H9 (cell line): ENCODE data around the gene BICD1. TPM values are rescaled to one million over a fixed set of nuclear protein-coding genes. Genes with fewer than 3 reads are reported as not detected.

ENCODE experiments used
- DNase-seq: peaks from one replicate; pipeline ENCODE4 v3.0.0-alpha.2; 2017
- H2AFZ ChIP-seq: one replicate; pipeline ENCODE4 v1.6.1; 2013; ENCODE audit warnings: mild to moderate bottlenecking, low read length, control low read depth, moderate library complexity
- H2AK5ac ChIP-seq: 2 replicates; pipeline ENCODE4 v1.6.1; 2013; ENCODE audit warnings: low read length, control low read depth, mixed read lengths; ENCODE audit not compliant: insufficient read length
- H2BK120ac ChIP-seq: one replicate; pipeline ENCODE4 v1.6.1; 2013; ENCODE audit warnings: low read depth, mild to moderate bottlenecking, low read length, control low read depth, inconsistent platforms; ENCODE audit not compliant: poor library complexity, severe bottlenecking
- H2BK12ac ChIP-seq: 2 replicates; pipeline ENCODE4 v1.6.1; 2013; ENCODE audit warnings: low read length, control low read depth, mixed read lengths, low read depth; ENCODE audit not compliant: insufficient read length
- H2BK15ac ChIP-seq: 2 replicates; pipeline ENCODE4 v1.6.1; 2013; ENCODE audit warnings: low read depth, low read length, control low read depth
- H2BK20ac ChIP-seq: one replicate; pipeline ENCODE4 v1.6.1; 2013; ENCODE audit warnings: low read depth, mild to moderate bottlenecking, low read length, control low read depth, inconsistent platforms; ENCODE audit not compliant: poor library complexity, severe bottlenecking
- H2BK5ac ChIP-seq: 2 replicates; pipeline ENCODE4 v1.6.1; 2013; ENCODE audit warnings: low read length, control low read depth, mixed read lengths; ENCODE audit not compliant: insufficient read length
- H3K14ac ChIP-seq: 2 replicates; pipeline ENCODE4 v1.6.1; 2013; ENCODE audit warnings: low read length, control low read depth; ENCODE audit not compliant: insufficient read depth
- H3K18ac ChIP-seq: 2 replicates; pipeline ENCODE4 v1.6.1; 2013; ENCODE audit warnings: low read depth, mild to moderate bottlenecking, mixed read lengths, low read length, control low read depth; ENCODE audit not compliant: insufficient read length
- H3K23ac ChIP-seq: 2 replicates; pipeline ENCODE4 v1.6.1; 2013; ENCODE audit warnings: low read length, control low read depth, mixed read lengths, low read depth; ENCODE audit not compliant: insufficient read length
- H3K23me2 ChIP-seq: 2 replicates; pipeline ENCODE4 v1.6.1; 2013; ENCODE audit warnings: low read depth, mild to moderate bottlenecking, mixed read lengths, low read length, control low read depth; ENCODE audit not compliant: insufficient read length, poor library complexity, severe bottlenecking
- H3K27ac ChIP-seq: 2 replicates; pipeline ENCODE4 v1.5.1; 2013; ENCODE audit warnings: low read length, control low read depth, mixed read lengths, low read depth; ENCODE audit not compliant: insufficient read length
- H3K27me3 ChIP-seq: 2 replicates; pipeline ENCODE4 v1.6.1; 2013; ENCODE audit warnings: low read length, control low read depth, inconsistent platforms; ENCODE audit not compliant: insufficient read depth
- H3K4ac ChIP-seq: 2 replicates; pipeline ENCODE4 v1.6.1; 2013; ENCODE audit warnings: low read depth, mild to moderate bottlenecking, control low read depth, inconsistent platforms, low read length, moderate library complexity
- H3K4me1 ChIP-seq: 2 replicates; pipeline ENCODE4 v1.6.1; 2013; ENCODE audit warnings: low read length, control low read depth, inconsistent platforms; ENCODE audit not compliant: insufficient read depth
- H3K4me2 ChIP-seq: 2 replicates; pipeline ENCODE4 v1.6.1; 2013; ENCODE audit warnings: low read length, control low read depth, mixed read lengths; ENCODE audit not compliant: insufficient read length, insufficient read depth
- H3K56ac ChIP-seq: 2 replicates; pipeline ENCODE4 v1.6.1; 2013; ENCODE audit warnings: low read depth, mild to moderate bottlenecking, mixed read lengths, low read length, control low read depth; ENCODE audit not compliant: insufficient read length
- H3K79me1 ChIP-seq: 2 replicates; pipeline ENCODE4 v1.6.1; 2013; ENCODE audit warnings: low read depth, mild to moderate bottlenecking, moderate library complexity, low read length, control low read depth, inconsistent platforms; ENCODE audit not compliant: insufficient read depth, poor library complexity, severe bottlenecking
- H3K79me2 ChIP-seq: 2 replicates; pipeline ENCODE4 v1.6.1; 2013; ENCODE audit warnings: low read length, control low read depth, inconsistent platforms; ENCODE audit not compliant: insufficient read depth
- H3K9ac ChIP-seq: 2 replicates; pipeline ENCODE4 v1.6.1; 2013; ENCODE audit warnings: low read length, control low read depth, mixed read lengths; ENCODE audit not compliant: insufficient read length; ENCODE audit errors: extremely low read depth
- H3K9me3 ChIP-seq: one replicate; pipeline ENCODE4 v1.6.1; 2013; ENCODE audit warnings: low read depth, low read length, inconsistent platforms; ENCODE audit not compliant: control insufficient read depth
- H3T11ph ChIP-seq: one replicate; pipeline ENCODE4 v1.6.1; 2013; ENCODE audit warnings: mild to moderate bottlenecking, low read length, control low read depth, inconsistent platforms
- H4K20me1 ChIP-seq: one replicate; pipeline ENCODE4 v1.6.1; 2013; ENCODE audit not compliant: control insufficient read depth, insufficient read length, insufficient read depth
- H4K5ac ChIP-seq: 2 replicates; pipeline ENCODE4 v1.6.1; 2013; ENCODE audit warnings: low read depth, mild to moderate bottlenecking, mixed read lengths, low read length, control low read depth; ENCODE audit not compliant: insufficient read length
- H4K8ac ChIP-seq: replicated peaks from 2 replicates; pipeline ENCODE4 v1.6.1; 2013; ENCODE audit warnings: low read length, control low read depth, mixed read lengths, low read depth; ENCODE audit not compliant: insufficient read length
- H4K91ac ChIP-seq: 2 replicates; pipeline ENCODE4 v1.6.1; 2013; ENCODE audit warnings: low read depth, mild to moderate bottlenecking, moderate library complexity, mixed read lengths, low read length, control low read depth; ENCODE audit not compliant: insufficient read length
- H3K27ac Mint-ChIP-seq, 3 experiments: 2 replicates in 2 of 3; 3 replicates in 1 of 3; pipeline ENCODE4 v1.8.0; 2020 to 2021; ENCODE audit warnings: mixed read lengths in 3 of 3, mild to moderate bottlenecking in 1 of 3, moderate library complexity in 1 of 3
- H3K27me3 Mint-ChIP-seq: 2 replicates; pipeline ENCODE4 v1.8.0; 2021; ENCODE audit warnings: low read depth, mild to moderate bottlenecking, moderate library complexity, mixed read lengths
- H3K36me3 Mint-ChIP-seq, 3 experiments: 2 replicates in 2 of 3; 3 replicates in 1 of 3; pipeline ENCODE4 v1.8.0; 2020 to 2021; ENCODE audit warnings: low read depth in 3 of 3, mixed read lengths in 3 of 3; ENCODE audit not compliant: insufficient read depth in 1 of 3
- H3K4me1 Mint-ChIP-seq, 2 experiments: 2 replicates each; pipeline ENCODE4 v1.8.0; 2020; ENCODE audit warnings: mixed read lengths in 2 of 2
- H3K4me3 Mint-ChIP-seq, 2 experiments: 2 replicates in 1 of 2; 3 replicates in 1 of 2; pipeline ENCODE4 v1.8.0; 2020 to 2021; ENCODE audit warnings: mild to moderate bottlenecking in 2 of 2, mixed read lengths in 2 of 2, moderate library complexity in 1 of 2
- H3K9me3 Mint-ChIP-seq, 2 experiments: 2 replicates in 1 of 2; 3 replicates in 1 of 2; pipeline ENCODE4 v1.8.0; 2020; ENCODE audit warnings: mild to moderate bottlenecking in 2 of 2, mixed read lengths in 2 of 2, moderate library complexity in 1 of 2
- CTCF ChIP-seq: fragments of 200-600 bp; sonication (generic); conservative IDR thresholded peaks from 3 replicates; pipeline ENCODE4 v1.8.0; 2021; ENCODE audit warnings: antibody characterized with exemption, mild to moderate bottlenecking
- WGBS: extraction: QIAGEN DNeasy Blood & Tissue Kit; methylation state at CpG from one replicate; pipeline ENCODE4 v1.1.7; 2013; ENCODE audit warnings: missing lambda C conversion rate, low lambda C conversion rate, mixed read lengths; ENCODE audit not compliant: insufficient read length; ENCODE audit errors: extremely low coverage; 5-methylcytosine and 5-hydroxymethylcytosine counted together
- total RNA-seq: library from RNA; stranded (reverse); gene quantifications from 2 replicates; pipeline ENCODE4 v1.2.1, GENCODE V29; 2021

BICD1 gene
- total RNA-seq, 1 experiment from 2014 or later: 134 TPM

GRCh38 chr12:32107359-32108267 is 966 bp downstream of the BICD1 start:
- Mint-ChIP-seq H3K4me3 (peak overlapping the region; percentile 98 to 99), H3K27me3 (peaks cover 2% of the 10 kb centered on the region; the same call in 1 of the 2 replicates), H3K4me1 (peaks cover 33 to 36% of the 10 kb centered on the region in 2 experiments), H3K9me3 (no peaks in the 10 kb centered on the region), H3K27ac (peak overlapping the region; percentile 98 to 99 (median 98)), H3K36me3 (peaks cover 10 to 35% (median 21%) of the 10 kb centered on the region in 3 experiments)
- no peak for DNase-seq
- Histone ChIP-seq H4K91ac (no peak overlapping the region), H3K4ac (no peak overlapping the region), H3K79me2 (peaks cover 20% of the 10 kb centered on the region; the same call in 1 of the 2 replicates), H3K23ac (no peak overlapping the region), H3K27ac (peak overlapping the region; percentile 0), H2BK20ac (no peak overlapping the region), H3K27me3 (no peaks in the 10 kb centered on the region), H3K4me2 (peak overlapping the region; percentile 89), H2AK5ac (no peak overlapping the region), H4K20me1 (no peaks in the 10 kb centered on the region), H2BK12ac (no peak overlapping the region), H3K18ac (no peak overlapping the region), H3K56ac (no peak overlapping the region), H3K79me1 (no peaks in the 10 kb centered on the region), H2AFZ (no peak overlapping the region), H3K23me2 (peaks cover 9% of the 10 kb centered on the region), H3K14ac (peak overlapping the region; percentile 90), H3K9ac (peak overlapping the region; percentile 59), H3K9me3 (no peaks in the 10 kb centered on the region), H2BK15ac (no peak overlapping the region), H3K4me1 (0 out of 2 replicates have a peak, but pooled peaks cover 2% of the 10 kb centered on the region), H2BK120ac (no peak overlapping the region), H2BK5ac (no peak overlapping the region), H3T11ph (no peak overlapping the region), H4K8ac (no peak overlapping the region), H4K5ac (no peak overlapping the region)
- WGBS: no CpG with 5 or more reads among the region's 14 CpGs
- TF ChIP-seq CTCF: no peak
